HS-27A (cell line): ENCODE measurements around the gene STX16.

Experiments
- DNase-seq: peaks from one replicate; pipeline ENCODE4 v3.0.0-alpha.2; 2012; ENCODE audit warnings: low read depth, missing footprints

The STX16 gene

GRCh38 chr20:58650776-58651558 lies at the start of gene STX16:
STX16 (plus strand) TSS chr20:58651283; CDS start chr20:58652007, 724 bp downstream.
- DNase-seq: peak; percentile 89

- DNase-seq: no peak
Observed at GRCh38 chr20:58602124-58602523, 49.0 kb upstream of the STX16 start.

GRCh38 chr20:58603721-58604120 lies 47.4 kb upstream of the STX16 start:
- no peak for DNase-seq

GRCh38 chr20:58604128-58604881 lies 46.8 kb upstream of the STX16 start:
- no peak for DNase-seq

GRCh38 chr20:58605292-58606065 lies 45.6 kb upstream of the STX16 start:
- DNase-seq: no peak

GRCh38 chr20:58606184-58606583 lies 44.9 kb upstream of the STX16 start:
- DNase-seq: no peak

GRCh38 chr20:58608096-58608840 lies 42.8 kb upstream of the STX16 start:
- DNase-seq: no peak

- DNase-seq: no peak
Observed at GRCh38 chr20:58609026-58609425, 42.1 kb upstream of the STX16 start.

GRCh38 chr20:58610071-58610800 lies 40.8 kb upstream of the STX16 start:
- no peak for DNase-seq

GRCh38 chr20:58610811-58611210 lies 40.3 kb upstream of the STX16 start:
- DNase-seq: no peak

GRCh38 chr20:58611236-58612030 lies 39.6 kb upstream of the STX16 start:
- DNase-seq: no peak

GRCh38 chr20:58612121-58612691 lies 38.9 kb upstream of the STX16 start:
- no peak for DNase-seq

GRCh38 chr20:58613061-58613854 lies 37.8 kb upstream of the STX16 start:
- no peak for DNase-seq

- DNase-seq: no peak
Observed at GRCh38 chr20:58614366-58614765, 36.7 kb upstream of the STX16 start.

GRCh38 chr20:58614984-58615760 lies 35.9 kb upstream of the STX16 start:
- DNase-seq: no peak

GRCh38 chr20:58616411-58616810 lies 34.7 kb upstream of the STX16 start:
- no peak for DNase-seq

- no peak for DNase-seq
Observed at GRCh38 chr20:58617158-58617557, 33.9 kb upstream of the STX16 start.

GRCh38 chr20:58618351-58619076 lies 32.6 kb upstream of the STX16 start:
- DNase-seq: no peak
